GM21723 (cell line): ENCODE measurements around the gene CLOCK.
A peak's percentile ranks its signal among the peaks of the same experiment; 100 is the strongest.

Experiments
- ATAC-seq: cut with Tn5 transposase; IDR thresholded peaks from one replicate; pipeline ENCODE4 v1.9.1; 2021; ENCODE audit warnings: mild to moderate bottlenecking, moderate library complexity; ENCODE audit not compliant: unreplicated experiment

CLOCK gene

GRCh38 chr4:55393461-55394320, 153.0 kb downstream of the CLOCK start:
- no peak for ATAC-seq

GRCh38 chr4:55386840-55387239, 159.9 kb downstream of the CLOCK start:
- ATAC-seq = no peak

GRCh38 chr4:55386073-55386472, 160.6 kb downstream of the CLOCK start:
- ATAC-seq = peak; percentile 81

- ATAC-seq = no peak
Observed at GRCh38 chr4:55385201-55385649, 161.5 kb downstream of the CLOCK start.

GRCh38 chr4:55382488-55383003, 164.2 kb downstream of the CLOCK start:
- ATAC-seq = no peak

- no peak for ATAC-seq
Observed at GRCh38 chr4:55381502-55381901, 165.2 kb downstream of the CLOCK start.

GRCh38 chr4:55380576-55380975, 166.1 kb downstream of the CLOCK start:
- ATAC-seq = no peak

- no peak for ATAC-seq
Observed at GRCh38 chr4:55378617-55379467, 167.9 kb downstream of the CLOCK start.
